GM15510 (cell line): ENCODE results near the gene SVOPL.

Experiments used
- POLR2A ChIP-seq: IDR thresholded peaks from 3 replicates; pipeline ENCODE4 v1.6.1; 2011; ENCODE audit warnings: borderline replicate concordance; ENCODE audit not compliant: insufficient read length; ENCODE audit errors: extremely low read depth

SVOPL gene

DNA sequence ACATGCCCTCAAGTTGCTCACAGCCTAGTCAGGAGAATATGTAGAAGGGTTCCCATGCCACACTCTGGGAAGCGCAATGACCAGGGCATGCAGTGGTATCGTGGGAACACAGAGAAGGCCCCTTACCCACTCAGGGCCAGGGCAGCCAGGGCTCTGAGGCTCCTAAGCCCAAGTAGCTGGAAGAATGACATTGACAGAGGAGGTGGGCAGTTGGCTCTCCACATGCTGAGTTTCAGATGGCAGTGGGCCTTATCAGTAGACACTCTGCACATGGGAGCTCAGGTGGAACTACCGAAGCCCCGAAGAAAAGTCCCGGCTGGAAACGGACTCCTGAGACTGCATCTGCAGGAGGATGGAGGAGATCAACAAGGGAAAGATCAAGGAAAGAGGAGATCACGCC, 15.7 kb upstream of the SVOPL start:
- TF ChIP-seq POLR2A, result no peak

DNA sequence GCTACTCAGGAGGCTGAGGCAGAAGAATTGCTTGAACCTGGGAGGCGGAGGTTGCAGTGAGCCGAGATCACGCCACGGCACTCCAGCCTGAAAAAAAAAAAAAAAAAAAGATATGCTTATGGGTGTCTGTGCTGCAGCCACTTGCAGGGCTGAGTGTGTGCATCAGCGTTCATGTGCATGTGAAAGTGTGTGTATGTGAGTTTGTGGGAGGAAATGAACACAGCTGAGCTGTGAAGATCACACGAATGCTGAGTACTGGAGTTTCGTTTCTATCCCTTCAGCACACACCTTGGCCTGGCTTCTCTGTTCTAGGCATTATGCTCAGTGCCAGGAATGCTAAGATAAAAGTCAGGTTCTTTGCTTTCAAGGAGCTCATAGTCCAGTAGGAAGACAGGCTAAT, 12.0 kb upstream of the SVOPL start:
- no peak for TF ChIP-seq POLR2A

DNA sequence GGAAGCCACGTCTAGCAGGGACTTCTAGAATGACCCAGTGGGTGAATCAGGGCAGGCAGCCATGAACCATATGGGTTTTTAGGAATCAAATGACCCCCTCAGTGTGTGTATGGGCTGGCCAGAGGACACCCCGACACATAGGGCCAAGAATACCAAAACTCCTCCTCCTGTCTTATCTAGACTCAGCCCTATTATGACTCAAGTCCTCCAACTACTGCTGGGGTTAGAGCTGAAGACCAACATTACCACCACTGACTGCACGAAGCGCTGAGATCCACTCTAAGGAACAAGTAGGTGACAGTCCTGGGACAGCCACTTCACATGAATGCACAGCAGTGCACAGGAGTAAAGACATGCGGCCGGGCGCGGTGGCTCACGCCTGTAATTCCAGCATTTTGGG, 11.5 kb upstream of the SVOPL start:
- TF ChIP-seq POLR2A, result no peak

GRCh38 chr7:138710536-138711385, 9.6 kb upstream of the SVOPL start:
- no peak for TF ChIP-seq POLR2A

GRCh38 chr7:138705167-138705566, 4.0 kb upstream of the SVOPL start:
- no peak for TF ChIP-seq POLR2A

GRCh38 chr7:138701537-138701923, 368 bp upstream of the SVOPL start:
- TF ChIP-seq POLR2A, result no peak

- no peak for TF ChIP-seq POLR2A
These were observed 1.5 kb downstream of the SVOPL start for GRCh38 chr7:138699661-138700060.

- TF ChIP-seq POLR2A, result no peak
These were observed 2.9 kb downstream of the SVOPL start for GRCh38 chr7:138698281-138698680.

- TF ChIP-seq POLR2A, result no peak
These were observed 3.5 kb downstream of the SVOPL start for GRCh38 chr7:138697535-138698182.

- TF ChIP-seq POLR2A, result no peak
These were observed 6.1 kb downstream of the SVOPL start for GRCh38 chr7:138695106-138695505.

DNA sequence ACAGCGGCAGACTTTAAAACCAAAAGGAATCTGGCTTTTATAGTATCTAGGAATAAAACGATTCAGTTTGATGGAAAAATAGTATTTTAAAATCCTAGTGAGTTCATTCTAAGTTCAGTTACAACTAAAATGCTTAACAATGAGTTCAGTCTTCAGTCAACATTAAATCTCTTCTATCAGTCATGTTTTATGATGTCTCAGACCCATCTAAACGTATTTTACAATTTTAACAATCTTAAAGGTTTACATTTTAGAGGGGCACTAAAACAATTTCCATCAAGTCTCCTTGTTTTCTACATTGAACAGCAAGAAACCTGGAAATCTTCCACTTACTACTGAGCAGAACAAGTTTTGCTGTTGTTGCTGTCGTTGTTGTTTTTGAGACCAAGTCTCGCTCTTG, 10.0 kb downstream of the SVOPL start:
- TF ChIP-seq POLR2A, result no peak

DNA sequence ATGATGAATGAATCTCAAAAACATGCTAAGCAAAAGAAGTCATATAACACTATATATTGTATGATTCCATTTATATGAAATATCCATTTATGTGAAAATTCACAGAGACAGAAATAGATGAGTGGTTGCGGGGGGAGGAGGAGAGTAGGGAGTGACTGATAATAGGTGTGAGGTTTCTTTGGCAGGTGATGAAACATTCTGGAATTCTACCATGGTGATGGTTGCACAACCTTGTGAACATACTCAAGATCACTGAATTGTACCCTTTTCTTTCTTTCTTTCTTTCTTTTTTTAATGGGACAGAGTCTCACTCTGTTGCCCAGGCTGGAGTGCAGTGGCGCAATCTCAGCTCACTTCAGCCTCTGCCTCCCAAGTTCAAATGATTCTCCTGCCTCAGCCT, 10.7 kb downstream of the SVOPL start:
- TF ChIP-seq POLR2A, result no peak

DNA sequence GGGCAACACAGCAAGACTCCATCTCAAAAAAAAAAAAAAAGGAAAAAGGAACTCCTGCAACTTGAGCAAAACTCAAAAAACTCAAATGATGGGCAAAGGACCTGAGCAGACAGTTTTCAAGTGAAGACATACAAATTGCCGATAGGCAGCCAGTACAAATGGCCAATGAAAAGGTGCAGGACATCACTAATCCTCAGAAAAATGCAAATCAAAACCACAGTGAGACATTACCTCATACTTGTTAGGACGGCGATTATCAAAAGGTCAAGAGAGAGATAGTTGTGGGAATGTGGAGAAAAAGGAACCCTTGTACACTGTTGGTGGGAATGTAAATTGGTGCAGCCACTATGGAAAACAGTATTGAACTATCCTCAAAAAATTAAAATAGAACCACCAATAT, 16.8 kb downstream of the SVOPL start:
- no peak for TF ChIP-seq POLR2A

DNA sequence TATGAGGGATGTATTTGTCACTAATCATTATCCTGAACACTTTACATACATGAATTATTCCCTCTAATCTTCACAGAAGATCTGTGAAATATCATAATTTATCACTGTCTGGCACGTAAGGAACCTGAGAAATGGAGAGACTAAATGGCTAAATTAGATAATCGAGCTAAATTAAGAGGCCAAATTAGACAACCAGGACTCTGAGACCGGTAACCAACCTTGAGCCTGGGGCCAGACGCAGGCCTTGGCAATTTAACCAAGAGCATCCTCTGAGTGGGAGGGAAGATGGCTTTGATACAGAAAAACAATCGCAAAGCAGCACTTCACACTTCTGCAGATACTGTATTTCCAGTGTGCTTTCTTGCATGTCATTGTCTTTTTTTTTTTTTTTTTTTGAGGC, 21.4 kb downstream of the SVOPL start:
- no peak for TF ChIP-seq POLR2A

DNA sequence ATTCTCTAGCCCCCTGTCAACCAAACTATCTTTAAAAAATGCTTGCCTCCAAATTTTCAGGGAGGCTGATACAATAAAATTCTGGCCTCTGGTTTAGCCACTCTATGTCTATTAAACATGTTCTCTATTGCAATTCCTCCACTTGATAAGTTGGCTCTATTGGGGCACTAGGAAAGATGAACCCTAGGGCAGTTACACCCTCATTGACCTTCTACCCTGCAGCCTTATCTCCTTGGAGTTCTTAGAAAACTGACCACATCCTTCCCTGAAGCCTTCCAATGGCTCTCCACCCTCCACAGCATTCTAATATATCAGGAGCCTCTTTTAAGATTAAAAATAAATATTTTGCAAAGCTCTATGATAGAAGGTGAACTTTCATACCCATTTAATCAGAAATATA, 30.6 kb downstream of the SVOPL start:
- no peak for TF ChIP-seq POLR2A

- no peak for TF ChIP-seq POLR2A
These were observed 31.8 kb downstream of the SVOPL start for GRCh38 chr7:138669364-138669763.
